ENCODE measurements around the gene TNNT2.

The TNNT2 gene

GRCh38 chr1:201391225-201391624 lies 13.7 kb upstream of the TNNT2 start:
- H3K36me3 ChIP-seq (ENCODE audit: insufficient read depth) = no peaks in the 10 kb centered on the region
- H3K4me3 ChIP-seq (IDR thresholded peaks at IDR 0.05; ENCODE audit: insufficient read depth, low read depth, low read length) = no peak overlapping the region
- H3K27me3 ChIP-seq (ENCODE audit: insufficient read depth, low read depth) = peaks cover 23% of the 10 kb centered on the region
- no peak overlapping the region for H3K4me2 ChIP-seq
- no peak for TF ChIP-seq CTCF (conservative IDR thresholded peaks at IDR 0.05; ENCODE audit: low read depth, low read length)
- H3K9ac ChIP-seq = no peak overlapping the region
- no peak overlapping the region for H3K27ac ChIP-seq
- no peaks in the 10 kb centered on the region for H4K20me1 ChIP-seq (ENCODE audit: insufficient read depth)
- no peaks in the 10 kb centered on the region for H3K79me2 ChIP-seq (ENCODE audit: insufficient read depth, low read depth)
- no peaks in the 10 kb centered on the region for H3K4me1 ChIP-seq (ENCODE audit: low read depth, poor library complexity, severe bottlenecking)
- no peak overlapping the region for H2AFZ ChIP-seq (ENCODE audit: low read depth)

GRCh38 chr1:201389051-201389450 lies 11.6 kb upstream of the TNNT2 start:
- Histone ChIP-seq H3K4me3 (IDR thresholded peaks at IDR 0.05; ENCODE audit: insufficient read depth, low read depth, low read length) (no peak overlapping the region), H3K79me2 (ENCODE audit: insufficient read depth, low read depth) (no peaks in the 10 kb centered on the region), H4K20me1 (ENCODE audit: insufficient read depth) (no peaks in the 10 kb centered on the region), H3K4me2 (no peak overlapping the region), H2AFZ (ENCODE audit: low read depth) (no peak overlapping the region), H3K4me1 (ENCODE audit: low read depth, poor library complexity, severe bottlenecking) (no peaks in the 10 kb centered on the region), H3K9ac (no peak overlapping the region), H3K27me3 (ENCODE audit: insufficient read depth, low read depth) (peaks cover 42% of the 10 kb centered on the region), H3K36me3 (ENCODE audit: insufficient read depth) (no peaks in the 10 kb centered on the region), H3K27ac (no peak overlapping the region)
- no peak for TF ChIP-seq CTCF (conservative IDR thresholded peaks at IDR 0.05; ENCODE audit: low read depth, low read length)

- H2AFZ ChIP-seq (ENCODE audit: low read depth) = no peak overlapping the region
- no peaks in the 10 kb centered on the region for H3K79me2 ChIP-seq (ENCODE audit: insufficient read depth, low read depth)
- no peaks in the 10 kb centered on the region for H4K20me1 ChIP-seq (ENCODE audit: insufficient read depth)
- no peak overlapping the region for H3K4me3 ChIP-seq (IDR thresholded peaks at IDR 0.05; ENCODE audit: insufficient read depth, low read depth, low read length)
- no peaks in the 10 kb centered on the region for H3K4me1 ChIP-seq (ENCODE audit: low read depth, poor library complexity, severe bottlenecking)
- H3K9ac ChIP-seq = no peak overlapping the region
- H3K27ac ChIP-seq = no peak overlapping the region
- no peak for TF ChIP-seq CTCF (conservative IDR thresholded peaks at IDR 0.05; ENCODE audit: low read depth, low read length)
- peaks cover 51% of the 10 kb centered on the region for H3K27me3 ChIP-seq (ENCODE audit: insufficient read depth, low read depth)
- H3K4me2 ChIP-seq = no peak overlapping the region
- no peaks in the 10 kb centered on the region for H3K36me3 ChIP-seq (ENCODE audit: insufficient read depth)
These were observed 8.7 kb upstream of the TNNT2 start for GRCh38 chr1:201386208-201386607.

GRCh38 chr1:201385299-201385891 lies 7.9 kb upstream of the TNNT2 start:
- TF ChIP-seq CTCF (conservative IDR thresholded peaks at IDR 0.05; ENCODE audit: low read depth, low read length) = peak; percentile 86
- Histone ChIP-seq H2AFZ (ENCODE audit: low read depth) (no peak overlapping the region), H4K20me1 (ENCODE audit: insufficient read depth) (no peaks in the 10 kb centered on the region), H3K27ac (no peak overlapping the region), H3K36me3 (ENCODE audit: insufficient read depth) (no peaks in the 10 kb centered on the region), H3K9ac (no peak overlapping the region), H3K4me2 (no peak overlapping the region), H3K4me1 (ENCODE audit: low read depth, poor library complexity, severe bottlenecking) (no peaks in the 10 kb centered on the region), H3K27me3 (ENCODE audit: insufficient read depth, low read depth) (peaks cover 51% of the 10 kb centered on the region), H3K79me2 (ENCODE audit: insufficient read depth, low read depth) (no peaks in the 10 kb centered on the region), H3K4me3 (IDR thresholded peaks at IDR 0.05; ENCODE audit: insufficient read depth, low read depth, low read length) (no peak overlapping the region)
